Measurements from ENCODE around the gene RAB36.
A peak's percentile ranks its signal among the peaks of the same experiment; 100 is the strongest.
"Not testable (repeated sequence)": the region's sequence is repeated elsewhere in the genome, so short reads cannot be mapped to it uniquely, and the experiment has no call there.

The RAB36 gene

GRCh38 chr22:23121000-23121421, 24.3 kb upstream of the RAB36 start:
- no peak for DNase-seq (ENCODE audit: low read depth)

GRCh38 chr22:23121424-23121823, 23.9 kb upstream of the RAB36 start:
- no peak for DNase-seq (ENCODE audit: low read depth)

GRCh38 chr22:23122216-23122957, 22.9 kb upstream of the RAB36 start:
- DNase-seq (ENCODE audit: low read depth) = no peak

GRCh38 chr22:23122992-23123803, 22.1 kb upstream of the RAB36 start:
- DNase-seq (ENCODE audit: low read depth) = no peak

- no peak for DNase-seq (ENCODE audit: low read depth)
Observed at GRCh38 chr22:23123804-23124254, 21.4 kb upstream of the RAB36 start.

- DNase-seq (ENCODE audit: low read depth) = no peak
Observed at GRCh38 chr22:23124611-23125511, 20.4 kb upstream of the RAB36 start.

- no peak for DNase-seq (ENCODE audit: low read depth)
Observed at GRCh38 chr22:23125512-23126103, 19.7 kb upstream of the RAB36 start.

GRCh38 chr22:23126165-23127054, 18.9 kb upstream of the RAB36 start:
- no peak for DNase-seq (ENCODE audit: low read depth)

- no peak for DNase-seq (ENCODE audit: low read depth)
Observed at GRCh38 chr22:23127055-23127756, 18.1 kb upstream of the RAB36 start.

- no peak for DNase-seq (ENCODE audit: low read depth)
Observed at GRCh38 chr22:23127788-23128187, 17.5 kb upstream of the RAB36 start.

- DNase-seq (ENCODE audit: low read depth) = peak; percentile 47
Observed at GRCh38 chr22:23128269-23129108, 16.8 kb upstream of the RAB36 start.

GRCh38 chr22:23129149-23129548, 16.1 kb upstream of the RAB36 start:
- DNase-seq (ENCODE audit: low read depth) = no peak

- DNase-seq (ENCODE audit: low read depth) = no peak
Observed at GRCh38 chr22:23130697-23131096, 14.6 kb upstream of the RAB36 start.

- DNase-seq (ENCODE audit: low read depth) = no peak
Observed at GRCh38 chr22:23131931-23132330, 13.3 kb upstream of the RAB36 start.

- no peak for DNase-seq (ENCODE audit: low read depth)
Observed at GRCh38 chr22:23132376-23133091, 12.7 kb upstream of the RAB36 start.

- DNase-seq (ENCODE audit: low read depth) = no peak
Observed at GRCh38 chr22:23133922-23134321, 11.4 kb upstream of the RAB36 start.

GRCh38 chr22:23136991-23137390, 8.3 kb upstream of the RAB36 start:
- DNase-seq (ENCODE audit: low read depth) = not testable (repeated sequence)

GRCh38 chr22:23137468-23137867, 7.8 kb upstream of the RAB36 start:
- DNase-seq (ENCODE audit: low read depth) = no peak
